ENCODE data around the gene FLYWCH1. TPM values are rescaled to one million over a fixed set of nuclear protein-coding genes. Genes with fewer than 3 reads are reported as not detected.
A peak's percentile ranks its signal among the peaks of the same experiment; 100 is the strongest.

The FLYWCH1 gene
- total RNA-seq, 4 donors from 2014 or later = 33.8 to 61.6 (median 46.8) TPM

DNA sequence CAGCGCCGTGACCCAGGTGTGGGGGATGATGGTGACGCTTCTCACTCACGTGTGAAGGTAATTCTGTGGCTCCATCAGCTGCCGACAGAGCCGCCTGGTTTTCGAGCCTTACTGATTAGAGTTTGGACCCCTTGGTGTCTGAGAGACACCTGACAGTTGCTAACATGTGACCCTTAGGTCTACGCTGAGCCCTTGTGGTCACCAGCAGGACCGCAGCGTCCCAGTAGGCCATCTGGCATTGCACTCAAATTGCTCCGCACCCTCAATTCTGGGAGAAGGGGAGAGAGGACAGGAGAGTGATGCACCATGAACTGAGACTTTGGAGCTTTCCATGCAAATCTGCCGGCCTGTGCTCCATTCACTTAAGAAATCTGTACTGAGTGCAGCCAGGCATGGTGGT is 2.5 kb downstream of the FLYWCH1 start:
- TF ChIP-seq, protein P1, sequence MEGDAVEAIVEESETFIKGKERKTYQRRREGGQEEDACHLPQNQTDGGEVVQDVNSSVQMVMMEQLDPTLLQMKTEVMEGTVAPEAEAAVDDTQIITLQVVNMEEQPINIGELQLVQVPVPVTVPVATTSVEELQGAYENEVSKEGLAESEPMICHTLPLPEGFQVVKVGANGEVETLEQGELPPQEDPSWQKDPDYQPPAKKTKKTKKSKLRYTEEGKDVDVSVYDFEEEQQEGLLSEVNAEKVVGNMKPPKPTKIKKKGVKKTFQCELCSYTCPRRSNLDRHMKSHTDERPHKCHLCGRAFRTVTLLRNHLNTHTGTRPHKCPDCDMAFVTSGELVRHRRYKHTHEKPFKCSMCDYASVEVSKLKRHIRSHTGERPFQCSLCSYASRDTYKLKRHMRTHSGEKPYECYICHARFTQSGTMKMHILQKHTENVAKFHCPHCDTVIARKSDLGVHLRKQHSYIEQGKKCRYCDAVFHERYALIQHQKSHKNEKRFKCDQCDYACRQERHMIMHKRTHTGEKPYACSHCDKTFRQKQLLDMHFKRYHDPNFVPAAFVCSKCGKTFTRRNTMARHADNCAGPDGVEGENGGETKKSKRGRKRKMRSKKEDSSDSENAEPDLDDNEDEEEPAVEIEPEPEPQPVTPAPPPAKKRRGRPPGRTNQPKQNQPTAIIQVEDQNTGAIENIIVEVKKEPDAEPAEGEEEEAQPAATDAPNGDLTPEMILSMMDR (IDR thresholded peaks at IDR 0.05) = no peak
- TF ChIP-seq POLR2AphosphoS5 (IDR thresholded peaks at IDR 0.05) = no peak
- TF ChIP-seq EP300 (IDR thresholded peaks at IDR 0.05) = no peak
- no peak for TF ChIP-seq POLR2A (IDR thresholded peaks at IDR 0.05; ENCODE audit: low read depth)
- Histone ChIP-seq H3K27ac (replicated peaks in 1 of 4) (no peak overlapping the region), H3K9me3 (no peaks in the 10 kb centered on the region), H3K36me3 (peaks cover 5 to 51% (median 35%) of the 10 kb centered on the region in 4 donors), H3K27me3 (no peaks in the 10 kb centered on the region), H3K4me3 (no peak overlapping the region), H3K4me1 (peaks cover 9 to 31% (median 26%) of the 10 kb centered on the region in 4 donors)
- intact Hi-C loops (cut with DNase I) = no loop called here
- 90% methylated on average over 8 of the region's 12 CpGs for WGBS
- no peak for DNase-seq (ENCODE audit: extremely low spot score)

DNA sequence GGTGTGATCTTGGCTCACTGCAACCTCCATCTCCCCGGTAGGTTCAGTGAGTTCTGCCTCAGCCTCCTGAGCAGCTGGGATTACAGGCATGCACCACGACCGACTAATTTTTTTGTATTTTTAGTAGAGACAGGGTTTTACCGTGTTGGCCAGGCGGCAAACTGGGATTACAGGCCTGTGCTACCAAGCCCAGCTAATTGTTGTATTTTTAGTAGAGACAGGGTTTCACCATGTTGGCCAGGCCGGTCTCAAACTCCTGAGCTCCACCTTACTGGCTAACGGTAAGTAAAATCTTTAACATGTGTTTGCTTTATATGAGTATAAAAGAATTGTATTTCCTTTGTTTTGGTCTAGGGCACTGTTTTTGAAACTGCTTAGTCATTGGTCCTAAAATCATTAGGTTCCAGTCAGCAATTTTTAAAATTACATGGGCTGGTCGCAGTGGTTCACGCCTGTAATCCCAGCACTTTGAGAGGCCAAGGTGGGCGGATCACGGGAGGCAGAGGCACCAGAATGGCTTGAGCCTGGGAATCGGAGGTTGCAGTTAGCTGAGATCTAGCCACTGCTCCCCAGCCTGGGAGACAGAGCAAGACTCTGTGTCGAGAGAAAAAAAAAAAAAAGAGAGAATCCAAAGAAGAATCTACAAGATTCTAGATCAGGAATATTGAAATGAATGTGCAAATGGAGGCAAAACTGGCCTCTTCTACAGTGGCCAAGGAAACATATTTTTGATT is 3.6 kb downstream of the FLYWCH1 start:
- H3K27me3 ChIP-seq = no peaks in the 10 kb centered on the region
- intact Hi-C loops (cut with DNase I) = no loop called here
- peaks cover 5 to 51% (median 37%) of the 10 kb centered on the region in 4 donors for H3K36me3 ChIP-seq
- no peaks in the 10 kb centered on the region for H3K9me3 ChIP-seq
- no peak overlapping the region for H3K27ac ChIP-seq (replicated peaks in 1 of 4)
- no peak for DNase-seq (ENCODE audit: extremely low spot score)
- WGBS = 83% methylated on average over 13 of the region's 13 CpGs
- peaks cover 16 to 40% (median 36%) of the 10 kb centered on the region in 4 donors for H3K4me1 ChIP-seq
- TF ChIP-seq, protein P1 (IDR thresholded peaks at IDR 0.05) = no peak
- TF ChIP-seq EP300 (IDR thresholded peaks at IDR 0.05) = no peak
- H3K4me3 ChIP-seq = no peak overlapping the region

- Histone ChIP-seq H3K4me3 (peak overlapping the region in 1 of 4 donors; percentile 7), H3K36me3 (peaks cover 18 to 70% (median 53%) of the 10 kb centered on the region in 4 donors), H3K27me3 (no peaks in the 10 kb centered on the region), H3K27ac (replicated peaks in 1 of 4) (peak overlapping the region; percentile 71 to 76 (median 74)), H3K4me1 (peaks cover 7 to 16% (median 14%) of the 10 kb centered on the region in 4 donors), H3K9me3 (no peaks in the 10 kb centered on the region)
- intact Hi-C loops (cut with DNase I) = loop anchor here (2.0 to 10.0 kb wide), 2 partner anchors 45 to 145 kb away; partner anchors contain the start of gene ELOB
- TF ChIP-seq POLR2A (IDR thresholded peaks at IDR 0.05; ENCODE audit: low read depth) = no peak
- TF ChIP-seq POLR2AphosphoS5 (IDR thresholded peaks at IDR 0.05) = peak; percentile 31 to 55
- TF ChIP-seq, protein P1 (IDR thresholded peaks at IDR 0.05) = peak; percentile 98
- TF ChIP-seq EP300 (IDR thresholded peaks at IDR 0.05) = no peak
- 9% methylated on average over 13 of the region's 13 CpGs for WGBS
- peak; percentile 94 for DNase-seq (ENCODE audit: extremely low spot score)
These were observed 8.0 kb downstream of the FLYWCH1 start for GRCh38 chr16:2919511-2920255.

DNA sequence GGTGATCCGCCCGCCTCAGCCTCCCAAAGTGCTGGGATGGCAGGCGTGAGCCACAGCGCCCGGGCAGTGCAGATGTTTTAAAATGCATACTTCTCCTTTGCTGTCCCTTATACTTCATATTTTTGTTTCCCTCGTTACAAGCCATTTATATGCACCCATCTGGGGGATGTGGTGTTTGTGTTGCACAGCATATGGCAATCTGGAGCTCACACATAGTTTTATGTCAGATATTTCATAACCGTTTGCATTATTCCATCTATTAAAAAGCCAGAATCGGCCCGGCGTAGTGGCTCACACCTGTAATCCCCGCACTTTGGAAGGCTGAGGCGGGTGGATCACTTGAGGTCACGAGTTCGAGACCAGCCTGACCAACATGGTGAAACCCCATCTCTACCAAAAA is 11.8 kb downstream of the FLYWCH1 start:
- no peak overlapping the region for H3K4me3 ChIP-seq
- H3K27ac ChIP-seq (replicated peaks in 1 of 4) = no peak overlapping the region
- H3K27me3 ChIP-seq = no peaks in the 10 kb centered on the region
- H3K4me1 ChIP-seq = peaks cover 11 to 32% (median 24%) of the 10 kb centered on the region in 4 donors
- H3K9me3 ChIP-seq = no peaks in the 10 kb centered on the region
- WGBS = 94% methylated on average over 14 of the region's 14 CpGs
- intact Hi-C loops (cut with DNase I) = loop anchor here (10.0 kb wide), 1 partner anchor 149 kb away; the partner anchor contains the start of gene ELOB
- H3K36me3 ChIP-seq = peaks cover 13 to 42% (median 30%) of the 10 kb centered on the region in 4 donors
- DNase-seq (ENCODE audit: extremely low spot score) = no peak
- TF ChIP-seq, protein P1 (IDR thresholded peaks at IDR 0.05) = no peak
- no peak for TF ChIP-seq EP300 (IDR thresholded peaks at IDR 0.05)
